Prostate gland (tissue), 2 donors: Measurements from ENCODE around the gene RASSF9. TPM values are rescaled to one million over a fixed set of nuclear protein-coding genes. Genes with fewer than 3 reads are reported as not detected.

Experiments used
- DNase-seq: peaks from one replicate; pipeline ENCODE4 v3.0.0-alpha.2; 2019; ENCODE audit warnings: low spot score
- H3K27ac ChIP-seq, 2 donors: fragments of 200-600 bp; sonication (generic); 2 replicates each; pipeline ENCODE4 v1.5.1; 2017 to 2019
- H3K27me3 ChIP-seq: fragments of 200-600 bp; sonication (generic); replicated peaks from 2 replicates; pipeline ENCODE4 v1.5.1; 2019; ENCODE audit not compliant: insufficient read depth
- H3K36me3 ChIP-seq, 2 donors: fragments of 200-600 bp; sonication (generic); 1 replicate in 1 of 2; 2 replicates in 1 of 2; pipeline versions ENCODE4 v1.5.1 to v1.8.1; 2017 to 2019
- H3K4me1 ChIP-seq: fragments of 200-600 bp; sonication (generic); replicated peaks from 2 replicates; pipeline ENCODE4 v1.5.1; 2019
- H3K4me3 ChIP-seq, 2 donors: fragments of 200-600 bp; sonication (generic); 2 replicates each; pipeline ENCODE4 v1.5.1; 2017 to 2019
- H3K9me3 ChIP-seq: fragments of 200-600 bp; sonication (generic); 2 replicates; pipeline ENCODE4 v1.5.1; 2017
- CTCF ChIP-seq, 4 experiments: fragments of 200-600 bp in 2 of 4; fragments of 450-650 bp in 2 of 4; sonication (generic) in 2 of 4; IDR thresholded peaks; 1 replicate in 3 of 4; 2 replicates in 1 of 4; pipeline ENCODE4 v1.5.1; 2016 to 2019; ENCODE audit warnings: antibody characterized with exemption in 4 of 4, mild to moderate bottlenecking in 2 of 4, moderate library complexity in 2 of 4
- POLR2A ChIP-seq: fragments of 450-650 bp; IDR thresholded peaks from one replicate; pipeline ENCODE4 v1.6.1; 2016; ENCODE audit warnings: antibody characterized with exemption, mild to moderate bottlenecking
- POLR2AphosphoS5 ChIP-seq: sonication (generic); formaldehyde crosslinking; IDR thresholded peaks from one replicate; pipeline ENCODE4 v1.6.1; 2017; ENCODE audit warnings: antibody characterized with exemption
- WGBS: methylation state at CpG from one replicate; pipeline ENCODE4 v1.1.5; 2018; 5-methylcytosine and 5-hydroxymethylcytosine counted together
- intact Hi-C: fragments of 100-400 bp; cut with DNase I; formaldehyde crosslinking; loops from one replicate; pipeline ENCODE4 v1.14.2; 2022
- total RNA-seq, 2 donors: library from RNA; depleted of rRNA; stranded (reverse); fragments of >200 nt; gene quantifications; one replicate each; pipeline ENCODE4 v1.1.0, GENCODE V29; 2016

Gene RASSF9
- total RNA-seq, 2 donors from 2014 or later: 1.4 to 3.5 TPM

- Histone ChIP-seq H3K27me3 (no peaks in the 10 kb centered on the region), H3K36me3 (no peaks in the 10 kb centered on the region), H3K4me1 (no peaks in the 10 kb centered on the region), H3K27ac (no peak overlapping the region), H3K9me3 (no peaks in the 10 kb centered on the region), H3K4me3 (no peak overlapping the region)
- TF ChIP-seq POLR2AphosphoS5: no peak
- intact Hi-C loops: no loop called here
- no peak for DNase-seq
Observed at GRCh38 chr12:85807730-85808129, 28.5 kb downstream of the RASSF9 start.

- 86% methylated on average over 5 of the region's 5 CpGs for WGBS
- H3K27me3 ChIP-seq: no peaks in the 10 kb centered on the region
- H3K36me3 ChIP-seq: no peaks in the 10 kb centered on the region
- intact Hi-C loops: no loop called here
- H3K27ac ChIP-seq: no peak overlapping the region
- no peaks in the 10 kb centered on the region for H3K9me3 ChIP-seq
- no peak for DNase-seq
- no peak overlapping the region for H3K4me3 ChIP-seq
- H3K4me1 ChIP-seq: no peaks in the 10 kb centered on the region
- TF ChIP-seq POLR2A (no peak), POLR2AphosphoS5 (no peak), CTCF (IDR thresholded peaks at IDR 0.05) (no peak)
Observed at GRCh38 chr12:85805654-85806053, 30.6 kb downstream of the RASSF9 start.

- no peak for DNase-seq
- no peak for TF ChIP-seq CTCF (IDR thresholded peaks at IDR 0.05)
- TF ChIP-seq POLR2A: no peak
- no peak for TF ChIP-seq POLR2AphosphoS5
- 80% methylated on average over 3 of the region's 3 CpGs for WGBS
- intact Hi-C loops: no loop called here
- H3K27ac ChIP-seq: no peak overlapping the region
- no peaks in the 10 kb centered on the region for H3K4me1 ChIP-seq
- H3K4me3 ChIP-seq: no peak overlapping the region
- H3K27me3 ChIP-seq: no peaks in the 10 kb centered on the region
- H3K36me3 ChIP-seq: no peaks in the 10 kb centered on the region
- H3K9me3 ChIP-seq: no peaks in the 10 kb centered on the region
Observed at GRCh38 chr12:85804663-85805062, 31.5 kb downstream of the RASSF9 start.

GRCh38 chr12:85803923-85804322 lies 32.3 kb downstream of the RASSF9 start:
- H3K4me1 ChIP-seq: no peaks in the 10 kb centered on the region
- intact Hi-C loops: no loop called here
- TF ChIP-seq CTCF (IDR thresholded peaks at IDR 0.05) (no peak), POLR2A (no peak), POLR2AphosphoS5 (no peak)
- no peaks in the 10 kb centered on the region for H3K27me3 ChIP-seq
- DNase-seq: no peak
- 59% methylated on average over 2 of the region's 2 CpGs for WGBS
- no peak overlapping the region for H3K4me3 ChIP-seq
- H3K9me3 ChIP-seq: no peaks in the 10 kb centered on the region
- H3K27ac ChIP-seq: no peak overlapping the region
- H3K36me3 ChIP-seq: no peaks in the 10 kb centered on the region

- 31% methylated on average over 1 of the region's 1 CpG for WGBS
- H3K4me1 ChIP-seq: no peaks in the 10 kb centered on the region
- no peak overlapping the region for H3K27ac ChIP-seq
- H3K9me3 ChIP-seq: no peaks in the 10 kb centered on the region
- intact Hi-C loops: no loop called here
- no peaks in the 10 kb centered on the region for H3K36me3 ChIP-seq
- no peaks in the 10 kb centered on the region for H3K27me3 ChIP-seq
- TF ChIP-seq CTCF (IDR thresholded peaks at IDR 0.05) (no peak), POLR2A (no peak), POLR2AphosphoS5 (no peak)
- DNase-seq: no peak
- H3K4me3 ChIP-seq: no peak overlapping the region
Observed at GRCh38 chr12:85803231-85803630, 33.0 kb downstream of the RASSF9 start.
